LNCaP clone FGC (cell line): ENCODE data around the gene B3GAT2.

Experiments
- DNase-seq: peaks from one replicate; pipeline ENCODE4 v3.0.0-alpha.2; 2011; ENCODE audit warnings: low read depth
- H3K4me3 ChIP-seq: 2 replicates; pipeline ENCODE4 v1.5.1; 2011; ENCODE audit warnings: mild to moderate bottlenecking, low read depth, low read length, control low read depth
- CTCF ChIP-seq: IDR thresholded peaks from 2 replicates; pipeline ENCODE4 v1.5.1; 2012; ENCODE audit warnings: mild to moderate bottlenecking; ENCODE audit not compliant: control insufficient read depth, insufficient read depth; ENCODE audit errors: extremely low read depth

B3GAT2 gene

GRCh38 chr6:70846207-70846835 lies 110.5 kb downstream of the B3GAT2 start:
- TF ChIP-seq CTCF, result no peak
- no peak for DNase-seq
- H3K4me3 ChIP-seq, result no peak overlapping the region

- no peak for TF ChIP-seq CTCF
- DNase-seq, result no peak
- no peak overlapping the region for H3K4me3 ChIP-seq
Observed at GRCh38 chr6:70844301-70844700, 112.6 kb downstream of the B3GAT2 start.

- no peak for TF ChIP-seq CTCF
- DNase-seq, result no peak
- no peak overlapping the region for H3K4me3 ChIP-seq
Observed at GRCh38 chr6:70843328-70843918, 113.4 kb downstream of the B3GAT2 start.

GRCh38 chr6:70842541-70842940 lies 114.3 kb downstream of the B3GAT2 start:
- no peak overlapping the region for H3K4me3 ChIP-seq
- no peak for TF ChIP-seq CTCF
- DNase-seq, result no peak

GRCh38 chr6:70841112-70841511 lies 115.7 kb downstream of the B3GAT2 start:
- DNase-seq, result no peak
- H3K4me3 ChIP-seq, result no peak overlapping the region
- TF ChIP-seq CTCF, result no peak

- no peak for TF ChIP-seq CTCF
- H3K4me3 ChIP-seq, result no peak overlapping the region
- DNase-seq, result no peak
Observed at GRCh38 chr6:70839286-70840266, 117.3 kb downstream of the B3GAT2 start.
